ENCODE measurements around the gene UBE2QL1. TPM values are rescaled to one million over a fixed set of nuclear protein-coding genes. Genes with fewer than 3 reads are reported as not detected.

The UBE2QL1 gene
- total and polyA plus RNA-seq, 8 donors = 0.58 to 6.1 (median 0.95) TPM; not detected in 1

- WGBS, 5 donors = 43 to 50% (median 46%) methylated on average over 9 of the region's 9 CpGs
- TF ChIP-seq EP300 (IDR thresholded peaks at IDR 0.05) (no peak), CTCF (IDR thresholded peaks at IDR 0.05) (no peak), POLR2A (IDR thresholded peaks at IDR 0.05) (no peak), POLR2AphosphoS5 (IDR thresholded peaks at IDR 0.05) (no peak)
Measured at GRCh38 chr5:6475626-6476312, 27.1 kb downstream of the UBE2QL1 start.

GRCh38 chr5:6476313-6476661 lies 27.6 kb downstream of the UBE2QL1 start:
- DNase-seq = no peak
- WGBS, 5 donors = 78 to 87% (median 80%) methylated on average over 6 of the region's 6 CpGs
- intact Hi-C loops (cut with DNase I; ENCODE audit: low total_unique reads) = no loop called here
- Histone ChIP-seq H3K27me3 (no peaks in the 10 kb centered on the region), H3K36me3 (no peaks in the 10 kb centered on the region), H3K4me1 (peaks cover 0 to 3% (median 0%) of the 10 kb centered on the region in 4 donors), H3K27ac (no peak overlapping the region), H3K9me3 (peaks cover 0 to 3% (median 1%) of the 10 kb centered on the region in 4 donors), H3K4me3 (no peak overlapping the region)
- TF ChIP-seq POLR2A (IDR thresholded peaks at IDR 0.05) (no peak), POLR2AphosphoS5 (IDR thresholded peaks at IDR 0.05) (no peak), CTCF (IDR thresholded peaks at IDR 0.05) (no peak), EP300 (IDR thresholded peaks at IDR 0.05) (no peak)

More at GRCh38 chr5:6475626-6476312, 27.1 kb downstream of the UBE2QL1 start:
- H3K27me3 ChIP-seq = no peaks in the 10 kb centered on the region
- H3K4me3 ChIP-seq = no peak overlapping the region
- no peaks in the 10 kb centered on the region for H3K4me1 ChIP-seq
- peak in 1 of 2 donors; percentile 49 for DNase-seq
- intact Hi-C loops (cut with DNase I; ENCODE audit: low total_unique reads) = no loop called here
- no peak overlapping the region for H3K27ac ChIP-seq
- H3K9me3 ChIP-seq = peaks cover 0 to 6% (median 3%) of the 10 kb centered on the region in 4 donors
- no peaks in the 10 kb centered on the region for H3K36me3 ChIP-seq

- H3K4me1 ChIP-seq = peaks cover 0 to 3% (median 0%) of the 10 kb centered on the region in 4 donors
- no peak overlapping the region for H3K4me3 ChIP-seq
- H3K36me3 ChIP-seq = no peaks in the 10 kb centered on the region
- peak in 1 of 2 donors; percentile 16 for DNase-seq
- intact Hi-C loops (cut with DNase I; ENCODE audit: low total_unique reads) = no loop called here
- no peak overlapping the region for H3K27ac ChIP-seq
- H3K27me3 ChIP-seq = no peaks in the 10 kb centered on the region
- TF ChIP-seq EP300 (IDR thresholded peaks at IDR 0.05) (no peak), POLR2AphosphoS5 (IDR thresholded peaks at IDR 0.05) (no peak), POLR2A (IDR thresholded peaks at IDR 0.05) (no peak), CTCF (IDR thresholded peaks at IDR 0.05) (no peak)
- no peaks in the 10 kb centered on the region for H3K9me3 ChIP-seq
- WGBS, 5 donors = 85 to 88% (median 85%) methylated on average over 10 to 11 of the region's 11 CpGs
Measured at GRCh38 chr5:6478793-6479192, 30.1 kb downstream of the UBE2QL1 start.

GRCh38 chr5:6480133-6481051 lies 31.7 kb downstream of the UBE2QL1 start:
- Histone ChIP-seq H3K27me3 (no peaks in the 10 kb centered on the region), H3K4me3 (no peak overlapping the region), H3K36me3 (no peaks in the 10 kb centered on the region), H3K4me1 (peaks cover 0 to 3% (median 0%) of the 10 kb centered on the region in 4 donors), H3K27ac (no peak overlapping the region), H3K9me3 (no peaks in the 10 kb centered on the region)
- no peak for TF ChIP-seq CTCF (IDR thresholded peaks at IDR 0.05)
- no peak for TF ChIP-seq POLR2A (IDR thresholded peaks at IDR 0.05)
- TF ChIP-seq EP300 (IDR thresholded peaks at IDR 0.05) = no peak
- no peak for TF ChIP-seq POLR2AphosphoS5 (IDR thresholded peaks at IDR 0.05)
- intact Hi-C loops (cut with DNase I; ENCODE audit: low total_unique reads) = no loop called here
- 79 to 83% (median 80%) methylated on average over 15 of the region's 15 CpGs for WGBS, 5 donors
- DNase-seq = no peak
